Stimulated activated naive CD8-positive, alpha-beta T cell treated with anti-CD3 and anti-CD28 coated beads, Interleukin-15, Interleukin-2, amounts not matched to agents 100 ng/mL and 50 ng/mL, for 24 hours (primary cell): ENCODE results near the gene MYZAP.

Source experiments
- H3K27ac Mint-ChIP-seq: one replicate; pipeline ENCODE4 v1.8.0; 2021; ENCODE audit warnings: mild to moderate bottlenecking, mixed read lengths
- H3K27me3 Mint-ChIP-seq: one replicate; pipeline ENCODE4 v1.8.0; 2021; ENCODE audit warnings: mixed read lengths
- H3K36me3 Mint-ChIP-seq: one replicate; pipeline ENCODE4 v1.8.0; 2021; ENCODE audit warnings: low read depth, mixed read lengths
- H3K4me1 Mint-ChIP-seq: one replicate; pipeline ENCODE4 v1.8.0; 2021; ENCODE audit warnings: low read depth, mixed read lengths
- H3K4me3 Mint-ChIP-seq: one replicate; pipeline ENCODE4 v1.8.0; 2021; ENCODE audit warnings: mild to moderate bottlenecking, mixed read lengths
- H3K9me3 Mint-ChIP-seq: one replicate; pipeline ENCODE4 v1.8.0; 2021; ENCODE audit warnings: mixed read lengths

The MYZAP gene

DNA sequence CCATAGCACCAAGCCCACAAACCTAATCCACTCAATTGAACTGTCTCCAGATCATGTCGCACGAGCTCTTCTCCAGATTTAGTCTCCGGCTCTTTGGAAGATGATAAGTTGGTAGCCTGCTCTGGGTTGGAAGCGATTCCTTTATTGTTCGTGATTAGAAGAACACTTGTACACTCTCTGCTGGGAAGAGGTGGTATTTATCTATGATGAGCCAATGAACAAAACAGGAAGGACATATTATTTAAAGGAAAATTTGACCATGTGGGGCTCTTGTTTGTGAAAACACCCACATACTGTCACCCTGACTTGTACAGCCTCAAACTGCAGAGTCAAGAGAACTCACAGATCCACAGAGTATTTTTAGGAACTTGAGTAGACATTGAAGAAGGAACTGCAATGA lies 54.4 kb downstream of the MYZAP start:
- no peaks in the 10 kb centered on the region for H3K9me3 Mint-ChIP-seq
- H3K27ac Mint-ChIP-seq = no peak overlapping the region
- peaks cover 17% of the 10 kb centered on the region for H3K27me3 Mint-ChIP-seq
- H3K4me1 Mint-ChIP-seq = no peaks in the 10 kb centered on the region
- H3K36me3 Mint-ChIP-seq = no peaks in the 10 kb centered on the region
- H3K4me3 Mint-ChIP-seq = no peak overlapping the region

- Mint-ChIP-seq H3K27me3 (peaks cover 17% of the 10 kb centered on the region), H3K27ac (no peak overlapping the region), H3K4me1 (no peaks in the 10 kb centered on the region), H3K4me3 (no peak overlapping the region), H3K9me3 (no peaks in the 10 kb centered on the region), H3K36me3 (no peaks in the 10 kb centered on the region)
These were observed 55.5 kb downstream of the MYZAP start for GRCh38 chr15:57647071-57647790.

DNA sequence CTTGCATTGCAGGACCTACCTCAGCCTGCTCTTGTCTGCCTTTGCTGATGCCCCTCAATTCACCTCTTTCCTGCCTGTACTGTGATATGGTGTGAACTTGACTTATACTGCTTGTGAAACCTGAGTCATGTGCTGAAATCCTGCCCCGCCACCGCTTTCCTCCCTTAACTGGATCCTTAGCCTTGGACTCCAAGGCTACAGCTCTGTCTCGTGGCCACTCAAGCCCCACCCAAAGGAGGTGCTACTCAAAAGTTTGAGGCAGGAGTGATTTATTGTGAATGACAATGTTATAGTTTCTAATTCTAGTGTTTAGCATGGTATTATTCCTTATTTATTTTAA lies 56.1 kb downstream of the MYZAP start:
- H3K4me3 Mint-ChIP-seq = no peak overlapping the region
- H3K36me3 Mint-ChIP-seq = no peaks in the 10 kb centered on the region
- no peaks in the 10 kb centered on the region for H3K9me3 Mint-ChIP-seq
- H3K27ac Mint-ChIP-seq = no peak overlapping the region
- no peaks in the 10 kb centered on the region for H3K4me1 Mint-ChIP-seq
- H3K27me3 Mint-ChIP-seq = peaks cover 17% of the 10 kb centered on the region

DNA sequence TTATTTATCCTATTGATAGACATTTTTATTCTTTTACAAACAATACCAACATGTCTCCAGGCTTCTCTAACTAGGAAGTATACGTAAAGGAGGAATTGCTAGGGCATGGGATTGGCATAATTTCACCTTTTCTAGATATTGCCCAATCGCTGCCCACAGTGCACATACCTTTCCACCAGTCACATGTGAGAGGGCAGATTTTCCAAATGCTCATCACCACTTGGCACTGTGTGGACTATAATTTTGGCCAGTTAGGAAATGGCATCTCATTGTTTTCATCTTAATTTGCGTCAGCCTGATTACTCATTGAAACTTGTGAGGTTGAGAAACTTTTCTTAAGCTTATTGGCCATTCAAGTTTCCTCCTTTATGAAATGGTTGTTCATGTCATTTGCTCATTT lies 57.4 kb downstream of the MYZAP start:
- Mint-ChIP-seq H3K27ac (no peak overlapping the region), H3K36me3 (no peaks in the 10 kb centered on the region), H3K4me1 (no peaks in the 10 kb centered on the region), H3K9me3 (no peaks in the 10 kb centered on the region), H3K4me3 (no peak overlapping the region), H3K27me3 (peaks cover 13% of the 10 kb centered on the region)

DNA sequence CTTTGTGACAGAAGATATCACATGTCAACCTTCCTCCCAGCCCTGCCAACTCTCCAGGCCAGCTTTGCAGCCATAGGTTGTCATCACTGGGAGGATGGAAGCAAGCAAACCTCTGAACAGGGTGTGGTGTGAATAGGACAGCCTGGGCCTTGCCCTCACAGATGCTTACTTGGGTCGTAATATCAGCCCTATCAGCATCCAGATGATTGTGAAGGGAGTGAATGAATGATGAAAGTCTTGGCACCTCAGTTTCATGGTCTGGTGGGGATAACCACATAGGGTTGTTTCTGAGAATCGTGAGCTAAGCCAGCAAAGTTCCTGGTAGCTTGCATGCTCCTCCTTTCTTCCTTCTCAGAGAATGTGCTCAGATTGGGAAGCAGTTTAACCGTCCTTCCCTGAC lies 59.7 kb downstream of the MYZAP start:
- Mint-ChIP-seq H3K36me3 (no peaks in the 10 kb centered on the region), H3K27ac (no peak overlapping the region), H3K4me3 (no peak overlapping the region), H3K4me1 (no peaks in the 10 kb centered on the region), H3K9me3 (no peaks in the 10 kb centered on the region), H3K27me3 (peaks cover 8% of the 10 kb centered on the region)

GRCh38 chr15:57652481-57652880 lies 60.8 kb downstream of the MYZAP start:
- no peak overlapping the region for H3K4me3 Mint-ChIP-seq
- H3K27me3 Mint-ChIP-seq = peaks cover 8% of the 10 kb centered on the region
- no peaks in the 10 kb centered on the region for H3K4me1 Mint-ChIP-seq
- H3K27ac Mint-ChIP-seq = no peak overlapping the region
- no peaks in the 10 kb centered on the region for H3K9me3 Mint-ChIP-seq
- no peaks in the 10 kb centered on the region for H3K36me3 Mint-ChIP-seq

GRCh38 chr15:57654153-57654852 lies 62.6 kb downstream of the MYZAP start:
- no peak overlapping the region for H3K27ac Mint-ChIP-seq
- H3K4me3 Mint-ChIP-seq = no peak overlapping the region
- no peaks in the 10 kb centered on the region for H3K9me3 Mint-ChIP-seq
- H3K4me1 Mint-ChIP-seq = no peaks in the 10 kb centered on the region
- peaks cover 14% of the 10 kb centered on the region for H3K27me3 Mint-ChIP-seq
- no peaks in the 10 kb centered on the region for H3K36me3 Mint-ChIP-seq

- H3K4me1 Mint-ChIP-seq = no peaks in the 10 kb centered on the region
- H3K27me3 Mint-ChIP-seq = peaks cover 13% of the 10 kb centered on the region
- no peak overlapping the region for H3K27ac Mint-ChIP-seq
- H3K4me3 Mint-ChIP-seq = no peak overlapping the region
- H3K9me3 Mint-ChIP-seq = no peaks in the 10 kb centered on the region
- H3K36me3 Mint-ChIP-seq = no peaks in the 10 kb centered on the region
These were observed 63.3 kb downstream of the MYZAP start for GRCh38 chr15:57655053-57655452.

DNA sequence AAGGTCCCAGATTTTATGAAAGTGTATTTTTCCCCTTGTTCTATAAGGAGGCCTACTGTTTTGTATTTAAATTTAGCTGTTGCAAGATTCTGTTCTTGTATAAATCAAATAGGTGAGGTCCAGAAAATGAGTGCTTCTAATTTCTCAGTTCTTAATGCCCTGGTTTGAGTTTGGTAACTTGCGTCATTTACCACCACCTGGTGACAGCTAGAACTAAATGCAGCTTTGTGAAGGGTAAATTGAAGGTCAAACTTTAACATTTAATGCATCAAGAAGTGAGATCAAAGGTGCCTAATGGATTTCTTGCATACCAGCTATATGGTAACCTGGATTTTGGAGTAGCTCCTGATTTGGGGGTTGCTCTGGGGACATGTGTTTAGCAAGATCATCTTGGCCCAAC lies 64.1 kb downstream of the MYZAP start:
- Mint-ChIP-seq H3K27me3 (peaks cover 14% of the 10 kb centered on the region), H3K9me3 (no peaks in the 10 kb centered on the region), H3K4me1 (no peaks in the 10 kb centered on the region), H3K4me3 (no peak overlapping the region), H3K36me3 (no peaks in the 10 kb centered on the region), H3K27ac (no peak overlapping the region)

GRCh38 chr15:57656434-57656833 lies 64.7 kb downstream of the MYZAP start:
- H3K27me3 Mint-ChIP-seq = peaks cover 16% of the 10 kb centered on the region
- no peaks in the 10 kb centered on the region for H3K4me1 Mint-ChIP-seq
- H3K27ac Mint-ChIP-seq = no peak overlapping the region

GRCh38 chr15:57657619-57658018 lies 65.9 kb downstream of the MYZAP start:
- H3K9me3 Mint-ChIP-seq = no peaks in the 10 kb centered on the region
- H3K4me1 Mint-ChIP-seq = no peaks in the 10 kb centered on the region
- no peaks in the 10 kb centered on the region for H3K36me3 Mint-ChIP-seq
- H3K27me3 Mint-ChIP-seq = peaks cover 22% of the 10 kb centered on the region
- no peak overlapping the region for H3K4me3 Mint-ChIP-seq
- H3K27ac Mint-ChIP-seq = no peak overlapping the region

More at GRCh38 chr15:57656434-57656833, 64.7 kb downstream of the MYZAP start:
- H3K4me3 Mint-ChIP-seq = no peak overlapping the region
- no peaks in the 10 kb centered on the region for H3K9me3 Mint-ChIP-seq
- no peaks in the 10 kb centered on the region for H3K36me3 Mint-ChIP-seq

GRCh38 chr15:57662091-57662744 lies 70.5 kb downstream of the MYZAP start:
- Mint-ChIP-seq H3K36me3 (no peaks in the 10 kb centered on the region), H3K9me3 (no peaks in the 10 kb centered on the region), H3K27ac (no peak overlapping the region), H3K27me3 (peaks cover 22% of the 10 kb centered on the region), H3K4me1 (no peaks in the 10 kb centered on the region), H3K4me3 (no peak overlapping the region)

GRCh38 chr15:57662802-57663201 lies 71.1 kb downstream of the MYZAP start:
- Mint-ChIP-seq H3K27ac (no peak overlapping the region), H3K27me3 (peaks cover 22% of the 10 kb centered on the region), H3K9me3 (no peaks in the 10 kb centered on the region), H3K4me3 (no peak overlapping the region), H3K4me1 (no peaks in the 10 kb centered on the region), H3K36me3 (no peaks in the 10 kb centered on the region)

DNA sequence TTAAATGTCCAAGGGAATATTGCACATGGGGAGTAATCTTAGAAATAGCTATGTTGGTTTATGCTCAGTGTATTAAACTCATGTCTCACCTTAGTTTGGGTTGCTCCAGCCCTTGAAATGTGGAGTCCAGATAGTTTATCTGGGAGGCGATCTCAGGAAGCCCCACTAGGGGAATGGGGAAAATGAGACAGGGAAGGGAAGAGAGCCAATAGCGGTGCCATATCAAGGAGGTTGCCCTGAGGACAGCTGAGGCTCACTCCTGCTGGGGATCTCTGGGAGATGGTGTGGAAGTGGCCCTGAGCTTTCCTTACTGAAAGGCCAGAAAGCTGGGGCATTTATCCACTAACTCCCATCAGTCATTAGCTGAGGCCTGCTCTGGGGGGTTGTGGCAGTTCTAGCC lies 71.6 kb downstream of the MYZAP start:
- Mint-ChIP-seq H3K27ac (no peak overlapping the region), H3K36me3 (no peaks in the 10 kb centered on the region), H3K4me1 (no peaks in the 10 kb centered on the region), H3K4me3 (no peak overlapping the region), H3K9me3 (no peaks in the 10 kb centered on the region), H3K27me3 (peaks cover 22% of the 10 kb centered on the region)

GRCh38 chr15:57665194-57665593 lies 73.5 kb downstream of the MYZAP start:
- no peak overlapping the region for H3K27ac Mint-ChIP-seq
- no peaks in the 10 kb centered on the region for H3K4me1 Mint-ChIP-seq
- H3K27me3 Mint-ChIP-seq = peaks cover 16% of the 10 kb centered on the region
- no peaks in the 10 kb centered on the region for H3K36me3 Mint-ChIP-seq
- H3K4me3 Mint-ChIP-seq = no peak overlapping the region
- H3K9me3 Mint-ChIP-seq = no peaks in the 10 kb centered on the region
